ENCODE results near the gene REEP6. TPM values are rescaled to one million over a fixed set of nuclear protein-coding genes. Genes with fewer than 3 reads are reported as not detected.

REEP6 gene
- total and polyA plus RNA-seq, 2 donors (not counting 3 experiments of a cell fraction or from before 2014, with no cell fraction given), result 1.3 to 1.5 TPM

DNA sequence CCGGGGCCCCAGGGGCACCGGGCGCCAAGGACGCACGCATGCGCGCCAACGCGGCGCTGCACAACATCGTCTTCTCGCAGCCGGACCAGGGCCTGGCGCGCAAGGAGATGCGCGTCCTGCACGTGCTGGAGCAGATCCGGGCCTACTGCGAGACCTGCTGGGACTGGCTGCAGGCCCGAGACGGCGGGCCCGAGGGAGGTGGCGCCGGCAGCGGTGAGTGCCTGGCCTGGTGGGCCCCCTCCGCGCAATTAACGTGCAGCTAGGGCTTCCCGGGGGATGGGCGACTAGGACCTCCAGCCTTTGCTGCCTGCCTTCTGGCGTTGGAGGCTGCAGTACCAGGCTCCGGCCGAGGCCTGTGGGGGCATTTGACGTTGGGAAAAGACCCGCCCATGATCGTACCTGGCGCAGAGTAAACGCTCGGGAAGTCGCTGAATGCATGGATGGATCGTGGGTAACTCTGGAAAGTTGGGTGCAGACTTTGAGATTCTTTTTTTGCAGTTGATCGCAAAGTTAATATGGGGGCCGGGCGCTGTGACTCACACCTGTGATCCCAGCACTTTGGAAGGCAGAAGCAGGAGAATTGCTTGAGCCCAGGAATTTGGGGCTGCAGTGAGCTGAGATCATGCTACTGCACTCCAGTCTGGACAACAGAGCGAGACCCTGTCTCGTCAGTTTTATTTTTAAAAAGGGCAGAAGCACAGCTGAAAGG, 33.8 kb upstream of the REEP6 start:
- Histone ChIP-seq H3K9me1 (replicated peaks; ENCODE audit: control insufficient read depth, extremely low read depth, insufficient read depth, low read length) (no peaks in the 10 kb centered on the region), H3K27me3 (ENCODE audit: control insufficient read depth in 2 of 2, insufficient read depth in 2 of 2, low read length in 2 of 2) (peaks cover 16 to 27% of the 10 kb centered on the region in 2 experiments), H3K79me2 (ENCODE audit: control insufficient read depth, insufficient read depth, low read length) (no peaks in the 10 kb centered on the region), H3K9me3 (replicated peaks; ENCODE audit: control insufficient read depth, insufficient read depth, low read length) (no peaks in the 10 kb centered on the region), H2AFZ (ENCODE audit: low read depth, low read length) (no peak overlapping the region), H3K9ac (replicated peaks; ENCODE audit: extremely low read depth, insufficient read depth, low read length) (no peak overlapping the region), H3K27ac (ENCODE audit: insufficient read depth, low read depth, low read length) (no peak overlapping the region), H3K4me2 (ENCODE audit: insufficient read depth, low read length) (no peak overlapping the region), H3K4me1 (ENCODE audit: control insufficient read depth, extremely low read depth, insufficient read depth, low read length) (no peaks in the 10 kb centered on the region), H3K36me3 (ENCODE audit: control insufficient read depth in 2 of 2, extremely low read depth in 1 of 2, insufficient read depth in 2 of 2, low read length in 2 of 2) (no peaks in the 10 kb centered on the region), H3K4me3 (replicated peaks in 1 of 3; ENCODE audit: insufficient read depth in 1 of 3, low read depth in 1 of 3, low read length in 3 of 3) (no peak overlapping the region), H4K20me1 (replicated peaks; ENCODE audit: control insufficient read depth, extremely low read depth, insufficient read depth, low read length) (no peaks in the 10 kb centered on the region)
- DNase-seq (ENCODE audit: low read depth, low spot score) (no peak), FAIRE-seq (no peak)
- intact Hi-C loops (cut with micrococcal nuclease) (no loop called here), dilution Hi-C loops (cut with MboI; ENCODE audit: extremely low pct_ligation_motif_present, low sequenced_read_pairs) (no loop called here)
- ChIA-PET CTCF (no interaction called here), POLR2A (no interaction called here)
- no TSS peak for BruUV-seq (replicated peaks)
- TF ChIP-seq, protein P1, sequence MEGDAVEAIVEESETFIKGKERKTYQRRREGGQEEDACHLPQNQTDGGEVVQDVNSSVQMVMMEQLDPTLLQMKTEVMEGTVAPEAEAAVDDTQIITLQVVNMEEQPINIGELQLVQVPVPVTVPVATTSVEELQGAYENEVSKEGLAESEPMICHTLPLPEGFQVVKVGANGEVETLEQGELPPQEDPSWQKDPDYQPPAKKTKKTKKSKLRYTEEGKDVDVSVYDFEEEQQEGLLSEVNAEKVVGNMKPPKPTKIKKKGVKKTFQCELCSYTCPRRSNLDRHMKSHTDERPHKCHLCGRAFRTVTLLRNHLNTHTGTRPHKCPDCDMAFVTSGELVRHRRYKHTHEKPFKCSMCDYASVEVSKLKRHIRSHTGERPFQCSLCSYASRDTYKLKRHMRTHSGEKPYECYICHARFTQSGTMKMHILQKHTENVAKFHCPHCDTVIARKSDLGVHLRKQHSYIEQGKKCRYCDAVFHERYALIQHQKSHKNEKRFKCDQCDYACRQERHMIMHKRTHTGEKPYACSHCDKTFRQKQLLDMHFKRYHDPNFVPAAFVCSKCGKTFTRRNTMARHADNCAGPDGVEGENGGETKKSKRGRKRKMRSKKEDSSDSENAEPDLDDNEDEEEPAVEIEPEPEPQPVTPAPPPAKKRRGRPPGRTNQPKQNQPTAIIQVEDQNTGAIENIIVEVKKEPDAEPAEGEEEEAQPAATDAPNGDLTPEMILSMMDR (IDR thresholded peaks at IDR 0.05; ENCODE audit: extremely low read depth in 1 of 2, insufficient read depth in 1 of 2, low read depth in 1 of 2, low read length in 2 of 2), result peak in 1 of 2 donors; percentile 8
- TF ChIP-seq POLR2AphosphoS5 (IDR thresholded peaks at IDR 0.05; ENCODE audit: insufficient read depth, low read depth, low read length) (no peak), GATA2 (IDR thresholded peaks at IDR 0.05; ENCODE audit: insufficient read depth, insufficient read length, low read depth, low read length) (no peak), JUN (IDR thresholded peaks at IDR 0.05; ENCODE audit: borderline replicate concordance, insufficient read depth, insufficient read length, low read depth) (no peak)

DNA sequence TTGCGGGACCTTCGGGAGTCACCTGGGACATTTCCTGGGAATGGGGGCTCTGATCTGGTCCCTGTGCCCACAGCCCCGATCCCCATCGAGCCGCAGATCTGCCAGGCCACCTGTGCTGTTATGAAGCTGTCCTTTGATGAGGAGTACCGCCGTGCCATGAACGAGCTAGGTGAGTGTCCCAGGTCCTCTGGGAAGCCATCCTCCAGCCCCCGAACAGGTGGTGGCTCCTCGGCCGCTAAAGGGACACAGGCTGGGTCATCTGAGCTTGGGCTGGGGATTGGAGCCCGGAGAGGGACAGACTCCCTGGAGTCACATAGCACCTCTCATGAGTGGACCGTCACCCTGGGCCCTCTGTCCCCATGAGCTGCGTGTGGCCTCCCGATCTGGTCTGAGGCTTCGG, 33.1 kb upstream of the REEP6 start:
- Histone ChIP-seq H3K9me3 (replicated peaks; ENCODE audit: control insufficient read depth, insufficient read depth, low read length) (no peaks in the 10 kb centered on the region), H2AFZ (ENCODE audit: low read depth, low read length) (no peak overlapping the region), H3K4me1 (ENCODE audit: control insufficient read depth, extremely low read depth, insufficient read depth, low read length) (no peaks in the 10 kb centered on the region), H3K9ac (replicated peaks; ENCODE audit: extremely low read depth, insufficient read depth, low read length) (no peak overlapping the region), H3K27me3 (ENCODE audit: control insufficient read depth in 2 of 2, insufficient read depth in 2 of 2, low read length in 2 of 2) (peaks cover 15 to 22% of the 10 kb centered on the region in 2 experiments), H3K36me3 (ENCODE audit: control insufficient read depth in 2 of 2, extremely low read depth in 1 of 2, insufficient read depth in 2 of 2, low read length in 2 of 2) (no peaks in the 10 kb centered on the region), H4K20me1 (replicated peaks; ENCODE audit: control insufficient read depth, extremely low read depth, insufficient read depth, low read length) (no peaks in the 10 kb centered on the region), H3K27ac (ENCODE audit: insufficient read depth, low read depth, low read length) (no peak overlapping the region), H3K9me1 (replicated peaks; ENCODE audit: control insufficient read depth, extremely low read depth, insufficient read depth, low read length) (no peaks in the 10 kb centered on the region), H3K79me2 (ENCODE audit: control insufficient read depth, insufficient read depth, low read length) (no peaks in the 10 kb centered on the region), H3K4me2 (ENCODE audit: insufficient read depth, low read length) (no peak overlapping the region), H3K4me3 (replicated peaks in 1 of 3; ENCODE audit: insufficient read depth in 1 of 3, low read depth in 1 of 3, low read length in 3 of 3) (no peak overlapping the region)
- ChIA-PET POLR2A (no interaction called here), CTCF (interaction anchor here (1.0 to 1.5 kb wide), 3 partner anchors 9 to 16 kb away, joined by 3 to 5 read pairs (median 5); no protein-coding TSS in a partner anchor)
- BruUV-seq (replicated peaks), result no TSS peak
- no peak for DNase-seq (ENCODE audit: low read depth, low spot score)
- intact Hi-C loops (cut with micrococcal nuclease), result no loop called here
- dilution Hi-C loops (cut with MboI; ENCODE audit: extremely low pct_ligation_motif_present, low sequenced_read_pairs), result no loop called here
- TF ChIP-seq JUN (IDR thresholded peaks at IDR 0.05; ENCODE audit: borderline replicate concordance, insufficient read depth, insufficient read length, low read depth) (no peak), GATA2 (IDR thresholded peaks at IDR 0.05; ENCODE audit: insufficient read depth, insufficient read length, low read depth, low read length) (no peak), POLR2A (IDR thresholded peaks at IDR 0.05; ENCODE audit: low read depth, low read length) (no peak), POLR2AphosphoS5 (IDR thresholded peaks at IDR 0.05; ENCODE audit: insufficient read depth, low read depth, low read length) (no peak), MAX (IDR thresholded peaks at IDR 0.05; ENCODE audit: insufficient read depth, insufficient read length) (no peak), EZH2 (IDR thresholded peaks at IDR 0.05; ENCODE audit: borderline replicate concordance, low read depth, low read length, severe bottlenecking) (no peak), FOS (IDR thresholded peaks at IDR 0.05; ENCODE audit: borderline replicate concordance, insufficient read depth, low read length) (no peak), MYC (IDR thresholded peaks at IDR 0.05; ENCODE audit: low read depth, low read length) (no peak)
- TF ChIP-seq, protein P1 (IDR thresholded peaks at IDR 0.05; ENCODE audit: extremely low read depth in 1 of 2, insufficient read depth in 1 of 2, low read depth in 1 of 2, low read length in 2 of 2), result no peak
- no peak for FAIRE-seq
